Stimulated activated CD8-positive, alpha-beta memory T cell treated with anti-CD3 and anti-CD28 coated beads, Interleukin-7, amount 100 ng/mL, for 4 hours (primary cell): ENCODE data around the gene LTBP3.

Experiments used
- DNase-seq, 2 donors: peaks; one replicate each; pipeline ENCODE4 v3.0.0-alpha.2; 2020; ENCODE audit warnings: low read depth in 2 of 2

LTBP3 gene

GRCh38 chr11:65496304-65497140 lies 61.6 kb downstream of the LTBP3 start:
- no peak for DNase-seq

- no peak for DNase-seq
These were observed 64.6 kb downstream of the LTBP3 start for GRCh38 chr11:65493367-65494176.

GRCh38 chr11:65492637-65493366 lies 65.4 kb downstream of the LTBP3 start:
- DNase-seq, result no peak

- DNase-seq, result no peak
These were observed 65.8 kb downstream of the LTBP3 start for GRCh38 chr11:65492387-65492636.

GRCh38 chr11:65491614-65492386 lies 66.4 kb downstream of the LTBP3 start:
- DNase-seq, result no peak

- DNase-seq, result no peak
These were observed 67.0 kb downstream of the LTBP3 start for GRCh38 chr11:65491163-65491465.

- no peak for DNase-seq
These were observed 68.3 kb downstream of the LTBP3 start for GRCh38 chr11:65489706-65490320.

- no peak for DNase-seq
These were observed 69.0 kb downstream of the LTBP3 start for GRCh38 chr11:65489035-65489705.
